ENCODE measurements around the gene PRKAA1. TPM values are rescaled to one million over a fixed set of nuclear protein-coding genes. Genes with fewer than 3 reads are reported as not detected.
"Not testable (repeated sequence)": the region's sequence is repeated elsewhere in the genome, so short reads cannot be mapped to it uniquely, and the experiment has no call there.

PRKAA1 gene
- total RNA-seq, 4 donors from 2014 or later, result 37.8 to 118 (median 53.5) TPM

DNA sequence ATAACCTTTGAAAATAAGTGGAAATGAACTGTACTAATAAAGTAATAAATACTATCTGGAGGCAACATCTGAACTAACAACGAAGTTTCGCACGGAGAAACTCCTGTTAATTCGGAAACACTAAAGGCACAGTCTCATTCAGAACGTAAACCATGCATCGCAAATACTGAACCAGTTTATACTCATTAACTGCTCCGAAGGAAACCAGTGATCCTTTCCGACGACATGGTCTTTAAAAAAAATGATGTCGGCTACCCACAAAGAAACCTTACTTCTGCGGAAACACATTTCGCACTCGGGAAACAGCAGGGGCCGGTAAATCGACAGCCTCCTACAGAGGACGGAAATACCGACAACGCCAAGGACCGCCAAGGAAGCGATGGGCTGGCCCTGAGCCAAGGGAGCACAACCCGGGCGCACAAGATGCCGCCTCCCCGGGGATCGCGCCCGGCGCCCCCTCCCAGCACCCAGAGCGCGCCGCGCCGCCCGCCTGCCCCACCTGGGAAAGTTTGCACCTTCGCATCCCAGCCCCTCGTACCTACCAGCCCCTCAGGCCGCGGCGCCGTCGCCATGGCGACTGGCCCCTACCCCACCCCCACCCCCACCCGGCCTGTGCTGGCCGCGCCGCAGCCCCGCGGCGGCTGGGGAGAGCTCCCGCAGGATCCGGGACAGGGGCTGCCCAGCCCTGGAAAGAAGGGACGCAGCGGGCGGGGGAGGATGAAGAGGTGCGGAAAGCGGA, 732 bp downstream of the PRKAA1 start:
- peak; percentile 83 to 86 for DNase-seq (ENCODE audit: low spot score in 2 of 2)
- WGBS, result under 1% methylated on average over 27 of the region's 56 CpGs
- Histone ChIP-seq H3K4me1 (peaks cover 25% of the 10 kb centered on the region), H3K27ac (peak overlapping the region; percentile 94), H3K9me3 (no peaks in the 10 kb centered on the region), H3K36me3 (peaks cover 3% of the 10 kb centered on the region), H3K4me3 (peak overlapping the region; percentile 80), H3K27me3 (no peaks in the 10 kb centered on the region)
- TF ChIP-seq EP300 (IDR thresholded peaks at IDR 0.05) (no peak), POLR2AphosphoS5 (IDR thresholded peaks at IDR 0.05) (no peak), POLR2A (IDR thresholded peaks at IDR 0.05) (no peak)
- TF ChIP-seq, protein P1, sequence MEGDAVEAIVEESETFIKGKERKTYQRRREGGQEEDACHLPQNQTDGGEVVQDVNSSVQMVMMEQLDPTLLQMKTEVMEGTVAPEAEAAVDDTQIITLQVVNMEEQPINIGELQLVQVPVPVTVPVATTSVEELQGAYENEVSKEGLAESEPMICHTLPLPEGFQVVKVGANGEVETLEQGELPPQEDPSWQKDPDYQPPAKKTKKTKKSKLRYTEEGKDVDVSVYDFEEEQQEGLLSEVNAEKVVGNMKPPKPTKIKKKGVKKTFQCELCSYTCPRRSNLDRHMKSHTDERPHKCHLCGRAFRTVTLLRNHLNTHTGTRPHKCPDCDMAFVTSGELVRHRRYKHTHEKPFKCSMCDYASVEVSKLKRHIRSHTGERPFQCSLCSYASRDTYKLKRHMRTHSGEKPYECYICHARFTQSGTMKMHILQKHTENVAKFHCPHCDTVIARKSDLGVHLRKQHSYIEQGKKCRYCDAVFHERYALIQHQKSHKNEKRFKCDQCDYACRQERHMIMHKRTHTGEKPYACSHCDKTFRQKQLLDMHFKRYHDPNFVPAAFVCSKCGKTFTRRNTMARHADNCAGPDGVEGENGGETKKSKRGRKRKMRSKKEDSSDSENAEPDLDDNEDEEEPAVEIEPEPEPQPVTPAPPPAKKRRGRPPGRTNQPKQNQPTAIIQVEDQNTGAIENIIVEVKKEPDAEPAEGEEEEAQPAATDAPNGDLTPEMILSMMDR (IDR thresholded peaks at IDR 0.05), result no peak

DNA sequence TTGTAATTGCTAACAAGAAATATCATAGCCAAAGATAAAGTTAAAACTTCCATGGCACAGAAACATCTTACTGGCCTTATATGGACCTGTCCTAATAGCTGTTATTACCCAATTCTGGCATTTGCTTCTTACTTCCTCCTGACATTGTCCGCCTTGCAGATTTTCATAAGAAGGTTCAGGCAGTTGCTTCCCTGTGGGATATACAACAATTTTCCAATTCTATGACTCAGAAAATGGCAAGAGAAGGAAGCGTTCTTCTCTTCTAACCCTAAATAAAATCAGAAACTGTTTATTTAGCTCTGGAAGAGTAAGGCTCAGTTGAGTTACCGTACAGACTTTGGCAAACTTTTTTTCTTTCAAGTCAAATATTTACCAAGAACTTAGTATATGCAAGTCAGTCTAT, 1.7 kb downstream of the PRKAA1 start:
- peak overlapping the region; percentile 80 for H3K4me3 ChIP-seq
- peaks cover 28% of the 10 kb centered on the region for H3K4me1 ChIP-seq

DNA sequence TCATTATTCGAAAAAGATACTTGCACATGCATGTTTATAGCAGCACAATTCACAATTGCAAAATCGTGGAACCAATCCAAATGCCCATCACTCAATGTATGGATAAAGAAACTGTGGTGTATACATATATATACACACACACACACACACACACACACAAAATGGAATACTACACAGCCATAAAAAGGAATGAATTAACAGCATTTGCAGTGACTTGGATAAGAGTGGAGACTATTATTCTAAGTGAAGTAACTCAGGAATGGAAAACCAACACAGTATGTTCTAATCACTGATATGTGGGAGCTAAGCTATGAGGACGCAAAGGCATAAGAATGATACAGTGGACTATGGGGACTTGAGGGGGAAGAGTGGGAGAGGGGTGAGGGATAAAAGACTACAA, 3.3 kb downstream of the PRKAA1 start:
- not testable (repeated sequence) for H3K27ac ChIP-seq; H3K4me3 ChIP-seq; DNase-seq (ENCODE audit: low spot score in 2 of 2); H3K9me3 ChIP-seq; H3K36me3 ChIP-seq; H3K27me3 ChIP-seq
- H3K4me1 ChIP-seq, result peaks cover 32% of the 10 kb centered on the region
- 88% methylated on average over 3 of the region's 3 CpGs for WGBS

More for the DNA sequence above, 1.7 kb downstream of the PRKAA1 start:
- Histone ChIP-seq H3K36me3 (peaks cover 3% of the 10 kb centered on the region), H3K27ac (no peak overlapping the region), H3K27me3 (no peaks in the 10 kb centered on the region), H3K9me3 (no peaks in the 10 kb centered on the region)
- 20% methylated on average over 3 of the region's 3 CpGs for WGBS
- no peak for DNase-seq (ENCODE audit: low spot score in 2 of 2)
- TF ChIP-seq, protein P1 (IDR thresholded peaks at IDR 0.05), result no peak
- TF ChIP-seq POLR2AphosphoS5 (IDR thresholded peaks at IDR 0.05), result peak in 1 of 3 donors; percentile 55

DNA sequence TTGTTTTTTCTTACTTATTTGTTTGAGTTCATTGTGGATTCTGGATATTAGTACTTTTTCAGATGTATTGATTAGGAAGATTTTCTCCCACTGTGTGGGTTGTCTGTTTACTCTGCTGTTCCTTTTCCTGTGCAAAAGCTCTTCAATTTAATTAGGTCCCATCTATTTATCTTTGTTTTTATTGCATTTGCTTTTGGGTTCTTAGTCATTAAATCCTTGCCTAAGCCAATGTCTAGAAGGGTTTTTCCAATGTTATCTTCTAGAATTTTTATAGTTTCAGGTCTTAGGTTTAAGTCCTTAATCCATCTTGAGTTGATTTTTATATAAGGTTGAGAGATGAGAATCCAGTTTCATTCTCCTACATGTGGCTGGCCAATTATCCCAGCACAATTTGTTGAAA, 3.8 kb downstream of the PRKAA1 start:
- not testable (repeated sequence) for H3K4me3 ChIP-seq; H3K27ac ChIP-seq; DNase-seq (ENCODE audit: low spot score in 2 of 2); H3K27me3 ChIP-seq; H3K9me3 ChIP-seq; H3K36me3 ChIP-seq
- peaks cover 28% of the 10 kb centered on the region for H3K4me1 ChIP-seq

DNA sequence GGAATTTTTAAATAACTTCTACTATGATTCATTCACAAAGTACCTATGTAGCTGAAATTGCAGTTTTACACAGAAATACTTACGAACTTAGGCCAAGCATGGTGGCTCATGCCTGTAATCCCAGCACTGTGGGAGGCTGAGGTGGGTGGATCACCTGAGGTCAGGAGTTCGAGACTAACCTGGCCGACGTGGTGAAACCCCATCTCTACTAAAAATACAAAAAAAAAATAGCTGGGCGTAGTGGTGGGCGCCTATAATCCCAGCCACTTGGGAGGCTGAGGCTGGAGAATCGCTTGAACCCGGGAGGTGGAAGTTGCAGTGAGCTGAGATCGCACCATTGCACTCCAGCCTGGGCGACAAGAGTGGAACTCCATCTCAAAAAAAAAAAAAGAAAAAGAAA, 5.5 kb downstream of the PRKAA1 start:
- 96% methylated on average over 10 of the region's 10 CpGs for WGBS

DNA sequence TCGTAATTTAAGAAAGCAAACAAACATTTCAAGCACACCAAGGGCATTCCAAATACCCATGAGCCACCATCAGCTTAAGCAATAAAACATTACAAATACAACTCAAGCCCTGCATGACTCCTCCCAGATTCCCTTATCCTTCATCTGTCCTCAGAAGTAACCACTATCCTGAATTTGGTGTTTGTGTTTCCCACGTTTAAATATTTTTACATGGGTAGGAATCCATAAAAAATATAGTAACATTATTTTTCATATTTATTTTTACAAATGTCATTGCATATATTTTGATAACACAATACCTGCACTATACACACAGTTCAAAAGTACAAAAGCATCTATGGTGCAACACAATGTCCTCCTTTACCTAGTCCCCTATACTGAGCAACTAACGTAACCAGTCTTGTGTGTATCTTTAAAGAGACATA, 6.4 kb downstream of the PRKAA1 start:
- Histone ChIP-seq H3K9me3 (no peaks in the 10 kb centered on the region), H3K27me3 (no peaks in the 10 kb centered on the region), H3K4me1 (peaks cover 21% of the 10 kb centered on the region), H3K4me3 (no peak overlapping the region), H3K36me3 (peaks cover 5% of the 10 kb centered on the region), H3K27ac (no peak overlapping the region)
- TF ChIP-seq EP300 (IDR thresholded peaks at IDR 0.05), result no peak
- TF ChIP-seq, protein P1 (IDR thresholded peaks at IDR 0.05), result no peak
- TF ChIP-seq POLR2AphosphoS5 (IDR thresholded peaks at IDR 0.05), result no peak
- no peak for TF ChIP-seq POLR2A (IDR thresholded peaks at IDR 0.05)
- 55% methylated on average over 3 of the region's 3 CpGs for whole genome bisulfite sequencing
- DNase-seq (ENCODE audit: low spot score in 2 of 2), result no peak

More for the DNA sequence above, 5.5 kb downstream of the PRKAA1 start:
- H3K27ac ChIP-seq; DNase-seq (ENCODE audit: low spot score in 2 of 2); H3K36me3 ChIP-seq; H3K27me3 ChIP-seq; H3K4me3 ChIP-seq; H3K9me3 ChIP-seq: not testable (repeated sequence)
- H3K4me1 ChIP-seq, result peaks cover 26% of the 10 kb centered on the region
